Measurements from ENCODE around the gene RSKR.

DNA sequence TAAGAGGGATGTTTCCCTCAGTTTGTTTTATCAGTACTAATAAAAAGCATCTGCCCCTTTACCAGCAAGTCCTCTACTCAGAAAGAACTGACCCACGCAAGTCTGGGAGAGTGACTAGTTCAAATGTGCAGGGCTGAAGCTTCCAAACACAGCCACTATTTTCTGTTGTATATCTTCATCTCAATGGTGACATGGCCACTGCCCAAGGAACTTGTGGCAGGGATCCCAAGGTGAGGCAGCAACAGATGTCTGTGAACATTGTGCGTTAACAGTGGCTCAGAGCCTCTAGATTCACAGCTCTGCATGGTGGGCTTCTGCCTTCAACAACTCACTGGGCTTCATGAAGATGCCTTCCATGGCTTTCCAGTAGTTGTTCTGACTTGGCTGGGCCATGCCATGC, 34.7 kb upstream of the RSKR start:
- TF ChIP-seq POLR2A (IDR thresholded peaks at IDR 0.05) (no peak), EP300 (IDR thresholded peaks at IDR 0.05) (no peak)
- TF ChIP-seq, protein P1, sequence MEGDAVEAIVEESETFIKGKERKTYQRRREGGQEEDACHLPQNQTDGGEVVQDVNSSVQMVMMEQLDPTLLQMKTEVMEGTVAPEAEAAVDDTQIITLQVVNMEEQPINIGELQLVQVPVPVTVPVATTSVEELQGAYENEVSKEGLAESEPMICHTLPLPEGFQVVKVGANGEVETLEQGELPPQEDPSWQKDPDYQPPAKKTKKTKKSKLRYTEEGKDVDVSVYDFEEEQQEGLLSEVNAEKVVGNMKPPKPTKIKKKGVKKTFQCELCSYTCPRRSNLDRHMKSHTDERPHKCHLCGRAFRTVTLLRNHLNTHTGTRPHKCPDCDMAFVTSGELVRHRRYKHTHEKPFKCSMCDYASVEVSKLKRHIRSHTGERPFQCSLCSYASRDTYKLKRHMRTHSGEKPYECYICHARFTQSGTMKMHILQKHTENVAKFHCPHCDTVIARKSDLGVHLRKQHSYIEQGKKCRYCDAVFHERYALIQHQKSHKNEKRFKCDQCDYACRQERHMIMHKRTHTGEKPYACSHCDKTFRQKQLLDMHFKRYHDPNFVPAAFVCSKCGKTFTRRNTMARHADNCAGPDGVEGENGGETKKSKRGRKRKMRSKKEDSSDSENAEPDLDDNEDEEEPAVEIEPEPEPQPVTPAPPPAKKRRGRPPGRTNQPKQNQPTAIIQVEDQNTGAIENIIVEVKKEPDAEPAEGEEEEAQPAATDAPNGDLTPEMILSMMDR (IDR thresholded peaks at IDR 0.05): no peak
